ENCODE measurements around the gene USP28. TPM values are rescaled to one million over a fixed set of nuclear protein-coding genes. Genes with fewer than 3 reads are reported as not detected.

Gene USP28
- total RNA-seq, 1 experiment from 2014 or later: 23.7 TPM

DNA sequence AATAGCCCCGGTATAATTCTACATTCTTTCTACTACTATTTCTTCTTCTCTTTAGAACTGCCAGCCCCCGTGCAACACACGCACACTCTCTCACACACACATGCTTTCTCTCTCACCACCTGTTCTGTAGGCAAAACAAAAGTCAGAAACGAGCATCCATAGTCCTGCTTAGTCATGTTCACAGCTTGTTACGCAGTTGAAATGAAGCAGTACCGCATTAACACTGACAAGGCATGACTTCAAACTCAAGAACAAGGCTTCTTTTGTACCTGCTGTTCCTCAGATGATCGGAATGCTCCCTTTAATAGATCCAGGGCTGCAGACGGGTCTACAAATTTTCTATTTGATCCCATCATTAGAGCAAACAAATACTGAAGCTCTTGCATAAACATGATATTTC lies 42.2 kb downstream of the USP28 start:
- ChIA-PET POLR2A (ENCODE audit: low non-redundant PET) (no interaction called here), CTCF (interaction anchor here (0.5 kb wide), 1 partner anchor 63 kb away, joined by 3 read pairs; no protein-coding TSS in a partner anchor)
- Histone ChIP-seq H3K27ac (ENCODE audit: low read depth, low read length, poor library complexity, severe bottlenecking) (no peak overlapping the region), H3K4me1 (ENCODE audit: insufficient read depth, low read length, poor library complexity, severe bottlenecking) (no peaks in the 10 kb centered on the region), H3K9me3 (ENCODE audit: low read depth, low read length, poor library complexity, severe bottlenecking) (no peaks in the 10 kb centered on the region), H3K27me3 (replicated peaks; ENCODE audit: insufficient read depth, low read depth, low read length, poor library complexity) (no peaks in the 10 kb centered on the region), H3K4me3 (ENCODE audit: low read depth, low read length, poor library complexity, severe bottlenecking) (no peak overlapping the region), H3K36me3 (ENCODE audit: insufficient read depth, low read length, poor library complexity, severe bottlenecking) (no peaks in the 10 kb centered on the region)
- no peak for TF ChIP-seq EZH2 (IDR thresholded peaks at IDR 0.05; ENCODE audit: borderline replicate concordance, low read depth, low read length, poor library complexity, severe bottlenecking)
- TF ChIP-seq, protein P1, sequence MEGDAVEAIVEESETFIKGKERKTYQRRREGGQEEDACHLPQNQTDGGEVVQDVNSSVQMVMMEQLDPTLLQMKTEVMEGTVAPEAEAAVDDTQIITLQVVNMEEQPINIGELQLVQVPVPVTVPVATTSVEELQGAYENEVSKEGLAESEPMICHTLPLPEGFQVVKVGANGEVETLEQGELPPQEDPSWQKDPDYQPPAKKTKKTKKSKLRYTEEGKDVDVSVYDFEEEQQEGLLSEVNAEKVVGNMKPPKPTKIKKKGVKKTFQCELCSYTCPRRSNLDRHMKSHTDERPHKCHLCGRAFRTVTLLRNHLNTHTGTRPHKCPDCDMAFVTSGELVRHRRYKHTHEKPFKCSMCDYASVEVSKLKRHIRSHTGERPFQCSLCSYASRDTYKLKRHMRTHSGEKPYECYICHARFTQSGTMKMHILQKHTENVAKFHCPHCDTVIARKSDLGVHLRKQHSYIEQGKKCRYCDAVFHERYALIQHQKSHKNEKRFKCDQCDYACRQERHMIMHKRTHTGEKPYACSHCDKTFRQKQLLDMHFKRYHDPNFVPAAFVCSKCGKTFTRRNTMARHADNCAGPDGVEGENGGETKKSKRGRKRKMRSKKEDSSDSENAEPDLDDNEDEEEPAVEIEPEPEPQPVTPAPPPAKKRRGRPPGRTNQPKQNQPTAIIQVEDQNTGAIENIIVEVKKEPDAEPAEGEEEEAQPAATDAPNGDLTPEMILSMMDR (conservative IDR thresholded peaks at IDR 0.05; ENCODE audit: low read depth, low read length): no peak
- no peak for DNase-seq (ENCODE audit: low spot score)
- BruUV-seq (replicated peaks): no TSS peak
- intact Hi-C loops (cut with micrococcal nuclease; ENCODE audit: unreplicated experiment): no loop called here

DNA sequence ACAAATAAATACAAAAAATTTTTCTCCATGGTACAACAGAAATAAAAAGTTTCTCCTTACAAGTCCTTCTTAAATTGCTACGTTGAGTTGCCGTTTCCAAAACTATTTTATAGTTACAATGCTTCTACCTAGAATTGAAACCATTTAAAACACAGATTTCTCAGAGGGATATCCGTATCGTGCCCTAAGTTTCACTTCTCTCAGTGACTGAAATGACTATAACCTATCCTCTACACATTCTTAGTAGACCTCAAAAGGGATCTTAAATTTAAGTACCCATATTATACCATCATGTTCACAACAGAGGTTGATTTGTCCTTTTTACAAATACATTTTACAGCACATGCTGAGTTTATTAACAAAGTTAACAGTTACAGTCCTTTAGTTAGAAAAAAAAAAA lies 44.1 kb downstream of the USP28 start:
- TF ChIP-seq, protein P1 (conservative IDR thresholded peaks at IDR 0.05; ENCODE audit: low read depth, low read length): no peak
- no peak for TF ChIP-seq EZH2 (IDR thresholded peaks at IDR 0.05; ENCODE audit: borderline replicate concordance, low read depth, low read length, poor library complexity, severe bottlenecking)
- no peak overlapping the region for H3K27ac ChIP-seq (ENCODE audit: low read depth, low read length, poor library complexity, severe bottlenecking)
- no peaks in the 10 kb centered on the region for H3K4me1 ChIP-seq (ENCODE audit: insufficient read depth, low read length, poor library complexity, severe bottlenecking)
- H3K4me3 ChIP-seq (ENCODE audit: low read depth, low read length, poor library complexity, severe bottlenecking): no peak overlapping the region
- ChIA-PET POLR2A (ENCODE audit: low non-redundant PET) (no interaction called here), CTCF (no interaction called here)
- no peaks in the 10 kb centered on the region for H3K9me3 ChIP-seq (ENCODE audit: low read depth, low read length, poor library complexity, severe bottlenecking)
- no peaks in the 10 kb centered on the region for H3K27me3 ChIP-seq (replicated peaks; ENCODE audit: insufficient read depth, low read depth, low read length, poor library complexity)
- no TSS peak for BruUV-seq (replicated peaks)
- H3K36me3 ChIP-seq (ENCODE audit: insufficient read depth, low read length, poor library complexity, severe bottlenecking): no peaks in the 10 kb centered on the region
- no peak for DNase-seq (ENCODE audit: low spot score)
- intact Hi-C loops (cut with micrococcal nuclease; ENCODE audit: unreplicated experiment): no loop called here

DNA sequence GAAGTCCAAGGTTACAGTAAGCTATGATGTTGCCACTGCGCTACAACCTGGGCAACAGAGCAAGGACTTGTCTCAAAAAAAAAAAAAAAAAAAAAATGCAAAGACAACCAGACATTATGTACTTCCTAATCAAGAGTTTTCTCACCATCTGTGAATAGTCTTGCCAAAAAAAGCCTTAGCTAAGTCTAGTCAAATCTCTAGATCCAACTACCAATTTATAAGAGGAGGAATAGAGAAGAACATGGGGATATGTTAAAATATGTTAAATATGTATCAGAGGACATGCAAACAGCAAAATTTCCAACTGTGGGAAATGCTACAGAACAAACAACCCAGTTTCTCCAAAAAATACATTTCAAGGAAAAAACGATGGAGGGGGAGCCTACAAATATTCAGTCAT lies 45.6 kb downstream of the USP28 start:
- no peak for TF ChIP-seq EZH2 (IDR thresholded peaks at IDR 0.05; ENCODE audit: borderline replicate concordance, low read depth, low read length, poor library complexity, severe bottlenecking)
- TF ChIP-seq, protein P1 (conservative IDR thresholded peaks at IDR 0.05; ENCODE audit: low read depth, low read length): no peak
- Histone ChIP-seq H3K9me3 (ENCODE audit: low read depth, low read length, poor library complexity, severe bottlenecking) (peaks cover 6% of the 10 kb centered on the region), H3K4me1 (ENCODE audit: insufficient read depth, low read length, poor library complexity, severe bottlenecking) (no peaks in the 10 kb centered on the region), H3K36me3 (ENCODE audit: insufficient read depth, low read length, poor library complexity, severe bottlenecking) (no peaks in the 10 kb centered on the region), H3K27ac (ENCODE audit: low read depth, low read length, poor library complexity, severe bottlenecking) (no peak overlapping the region), H3K4me3 (ENCODE audit: low read depth, low read length, poor library complexity, severe bottlenecking) (no peak overlapping the region), H3K27me3 (replicated peaks; ENCODE audit: insufficient read depth, low read depth, low read length, poor library complexity) (no peaks in the 10 kb centered on the region)
- POLR2A ChIA-PET (ENCODE audit: low non-redundant PET): no interaction called here
- CTCF ChIA-PET: no interaction called here
- no TSS peak for BruUV-seq (replicated peaks)
- DNase-seq (ENCODE audit: low spot score): no peak
- intact Hi-C loops (cut with micrococcal nuclease; ENCODE audit: unreplicated experiment): no loop called here
